ENCODE data around the gene RIPK3.

RIPK3 gene

GRCh38 chr14:24322672-24323071, 17.1 kb downstream of the RIPK3 start:
- no peak for DNase-seq (ENCODE audit: low read depth in 2 of 2)

GRCh38 chr14:24321212-24321975, 18.4 kb downstream of the RIPK3 start:
- DNase-seq (ENCODE audit: low read depth in 2 of 2) = no peak

- no peak for DNase-seq (ENCODE audit: low read depth in 2 of 2)
Measured at GRCh38 chr14:24317141-24317928, 22.5 kb downstream of the RIPK3 start.

- DNase-seq (ENCODE audit: low read depth in 2 of 2) = no peak
Measured at GRCh38 chr14:24316597-24316950, 23.2 kb downstream of the RIPK3 start.

- no peak for DNase-seq (ENCODE audit: low read depth in 2 of 2)
Measured at GRCh38 chr14:24315807-24316596, 23.8 kb downstream of the RIPK3 start.

- no peak for DNase-seq (ENCODE audit: low read depth in 2 of 2)
Measured at GRCh38 chr14:24315243-24315806, 24.5 kb downstream of the RIPK3 start.

GRCh38 chr14:24314377-24315193, 25.2 kb downstream of the RIPK3 start:
- no peak for DNase-seq (ENCODE audit: low read depth in 2 of 2)

GRCh38 chr14:24313913-24314312, 25.9 kb downstream of the RIPK3 start:
- no peak for DNase-seq (ENCODE audit: low read depth in 2 of 2)

- no peak for DNase-seq (ENCODE audit: low read depth in 2 of 2)
Measured at GRCh38 chr14:24312736-24313507, 26.9 kb downstream of the RIPK3 start.

GRCh38 chr14:24311837-24312615, 27.8 kb downstream of the RIPK3 start:
- DNase-seq (ENCODE audit: low read depth in 2 of 2) = no peak

GRCh38 chr14:24310646-24311604, 28.9 kb downstream of the RIPK3 start, which contains the start of gene LTB4R:
TSS of gene LTB4R (plus strand) at chr14:24311502. CDS start at chr14:24315652, 4,150 bp downstream.
- DNase-seq (ENCODE audit: low read depth in 2 of 2) = peak; percentile 40 to 45

GRCh38 chr14:24310265-24310645, 29.5 kb downstream of the RIPK3 start:
- DNase-seq (ENCODE audit: low read depth in 2 of 2) = no peak

GRCh38 chr14:24309538-24310264, 30.1 kb downstream of the RIPK3 start, which contains the start of gene LTB4R2:
TSS of gene LTB4R2 (plus strand) at chr14:24310140. CDS start at chr14:24310665, 525 bp downstream.
- no peak for DNase-seq (ENCODE audit: low read depth in 2 of 2)

- no peak for DNase-seq (ENCODE audit: low read depth in 2 of 2)
Measured at GRCh38 chr14:24308342-24309124, 31.3 kb downstream of the RIPK3 start.

GRCh38 chr14:24307575-24308341, 32.0 kb downstream of the RIPK3 start, which contains the start of gene CIDEB:
TSS of gene CIDEB (minus strand) at chr14:24307977. CDS start at chr14:24307858, 119 bp downstream.
- DNase-seq (ENCODE audit: low read depth in 2 of 2) = peak; percentile 31 to 35

GRCh38 chr14:24307156-24307574, 32.6 kb downstream of the RIPK3 start:
- DNase-seq (ENCODE audit: low read depth in 2 of 2) = no peak

Measured in stimulated activated CD8-positive, alpha-beta memory T cell treated with anti-CD3 and anti-CD28 coated beads, Interleukin-2, amount 100 ng/mL, for 1 hour (primary cell).